GM12878 (cell line): ENCODE results near the gene PFN3. TPM values are rescaled to one million over a fixed set of nuclear protein-coding genes. Genes with fewer than 3 reads are reported as not detected.

Source experiments
- BACH1 ChIP-seq: fragments of 450-650 bp; IDR thresholded peaks from 2 replicates; pipeline ENCODE4 v1.6.1; 2017; ENCODE audit warnings: mild to moderate bottlenecking, borderline replicate concordance
- BMI1 ChIP-seq: fragments of 450-650 bp; IDR thresholded peaks from 2 replicates; pipeline ENCODE4 v1.6.1; 2016; ENCODE audit warnings: mild to moderate bottlenecking, moderate library complexity, borderline replicate concordance
- BRCA1 ChIP-seq: IDR thresholded peaks from 2 replicates; pipeline ENCODE4 v1.6.1; 2011; ENCODE audit warnings: low read depth, low read length, improper control_type of control experiment
- CBX5 ChIP-seq: sonication (generic); IDR thresholded peaks from 2 replicates; pipeline ENCODE4 v1.6.1; 2016; ENCODE audit warnings: low read depth, moderate library complexity, mild to moderate bottlenecking, inconsistent platforms
- CTCF ChIP-seq, 3 experiments: IDR thresholded peaks in 2 of 3; conservative IDR thresholded peaks in 1 of 3; 2 replicates each; pipeline ENCODE4 v1.5.1; 2011; ENCODE audit warnings: low read depth in 3 of 3, low read length in 3 of 3, mild to moderate bottlenecking in 3 of 3, control low read depth in 2 of 3, moderate library complexity in 2 of 3, inconsistent platforms in 1 of 3, mixed read lengths in 1 of 3; ENCODE audit not compliant: control insufficient read depth in 2 of 3, insufficient read depth in 1 of 3; ENCODE audit errors: extremely low read depth in 1 of 3
- DPF2 ChIP-seq: fragments of 450-650 bp; IDR thresholded peaks from 2 replicates; pipeline ENCODE4 v1.6.1; 2017; ENCODE audit warnings: mild to moderate bottlenecking
- EP300 ChIP-seq, 2 experiments: fragments of 150-350 bp in 1 of 2; IDR thresholded peaks; 2 replicates each; pipeline ENCODE4 v1.6.1; 2011 to 2012; ENCODE audit warnings: low read depth in 2 of 2, low read length in 2 of 2, borderline replicate concordance in 1 of 2, improper control_type of control experiment in 1 of 2, inconsistent platforms in 1 of 2; ENCODE audit not compliant: control insufficient read depth in 1 of 2
- GATAD2B ChIP-seq: fragments of 450-650 bp; conservative IDR thresholded peaks from 2 replicates; pipeline ENCODE4 v1.6.1; 2017; ENCODE audit warnings: low read depth, mild to moderate bottlenecking, moderate library complexity
- HDGF ChIP-seq: fragments of 450-650 bp; IDR thresholded peaks from 2 replicates; pipeline ENCODE4 v1.6.1; 2016; ENCODE audit warnings: antibody characterized with exemption
- IKZF1 ChIP-seq: fragments of 450-650 bp; conservative IDR thresholded peaks from 2 replicates; pipeline ENCODE4 v1.6.1; 2017; ENCODE audit warnings: antibody characterized with exemption, mild to moderate bottlenecking
- MAX ChIP-seq: IDR thresholded peaks from 2 replicates; pipeline ENCODE4 v1.6.1; 2012; ENCODE audit warnings: low read depth, low read length, improper control_type of control experiment
- PRDM15 ChIP-seq: fragments of 450-650 bp; formaldehyde crosslinking; IDR thresholded peaks from 2 replicates; pipeline ENCODE4 v1.4.0; 2020; ENCODE audit warnings: mild to moderate bottlenecking, moderate library complexity
- SPI1 ChIP-seq: IDR thresholded peaks from 2 replicates; pipeline ENCODE4 v1.6.1; 2011; ENCODE audit warnings: low read depth, mild to moderate bottlenecking, low read length, moderate library complexity, borderline replicate concordance; ENCODE audit not compliant: insufficient read depth
- SUZ12 ChIP-seq: fragments of 200-600 bp; sonication (generic); IDR thresholded peaks from one replicate; pipeline ENCODE4 v1.6.1; 2018; ENCODE audit warnings: antibody characterized with exemption, mild to moderate bottlenecking; ENCODE audit not compliant: unreplicated experiment
- TARDBP ChIP-seq: IDR thresholded peaks from 2 replicates; pipeline ENCODE4 v1.6.1; 2016; ENCODE audit warnings: borderline replicate concordance
- ZNF687 ChIP-seq: fragments of 450-650 bp; IDR thresholded peaks from 2 replicates; pipeline ENCODE4 v1.6.1; 2017; ENCODE audit warnings: mild to moderate bottlenecking, moderate library complexity
- ZSCAN29 ChIP-seq: fragments of 450-650 bp; IDR thresholded peaks from 2 replicates; pipeline ENCODE4 v1.6.1; 2017; ENCODE audit warnings: mild to moderate bottlenecking, moderate library complexity
- polyA plus RNA-seq, 11 experiments: library from polyadenylated mRNA; depleted of rRNA in 4 of 11; unstranded in 6 of 11; stranded (reverse) in 5 of 11; fragments of >200 nt; fragmentation: Nextera tagmentation in 4 of 11; fragmentation: Illumina TruSeq in 1 of 11; extraction: Ambion mirVana in 4 of 11; extraction: Trizol in 1 of 11; gene quantifications; 1 replicate in 1 of 11; 2 replicates in 10 of 11; pipeline versions ENCODE4 v1.2.1 to v1.2.3, GENCODE V29; 2011 to 2016; ENCODE audit warnings: inconsistent platforms in 2 of 11, missing spikeins in 2 of 11, low read depth in 1 of 11
- total RNA-seq, 4 experiments: library from RNA; depleted of rRNA in 3 of 4; stranded (reverse); fragments of >200 nt in 3 of 4; fragmentation: Illumina TruSeq in 1 of 4; extraction: Trizol in 1 of 4; gene quantifications; 2 replicates each; pipeline versions ENCODE4 v1.2.1 to v1.2.3, GENCODE V29; 2013 to 2021

PFN3 gene
- total and polyA plus RNA-seq, 10 of the 15 experiments (the other 5 are each of a cell fraction or from before 2014, with no cell fraction given): not detected

- TF ChIP-seq PRDM15 (no peak), GATAD2B (peak; percentile 70; the same call in 1 of the 2 replicates), EP300 (IDR thresholded peaks at IDR 0.05; ENCODE audit: borderline replicate concordance in 1 of 2, control insufficient read depth in 1 of 2, low read depth in 2 of 2, low read length in 2 of 2) (0 out of 4 replicates have a peak, but pooled peaks of 1 of the 2 experiments have one; percentile 15), ZNF687 (peak; percentile 21; the same call in 1 of the 2 replicates), IKZF1 (peak; percentile 75), CBX5 (no peak), ZSCAN29 (0 out of 2 replicates have a peak, but pooled peaks have one; percentile 34), BMI1 (no peak), CTCF (IDR thresholded peaks at IDR 0.05 in 2 of 3, conservative IDR thresholded peaks at IDR 0.05 in 1 of 3; ENCODE audit: control insufficient read depth in 2 of 3, extremely low read depth in 1 of 3, insufficient read depth in 1 of 3, low read depth in 3 of 3, low read length in 3 of 3) (peak in 1 of 3 experiments; percentile 26; a peak in 1 of 6 replicates), DPF2 (peak; percentile 82; the same call in 1 of the 2 replicates), TARDBP (peak; percentile 30; the same call in 1 of the 2 replicates), BACH1 (peak; percentile 87), MAX (0 out of 2 replicates have a peak, but pooled peaks have one; percentile 34), BRCA1 (no peak), SPI1 (no peak), SUZ12 (no peak), HDGF (peak; percentile 63; the same call in 1 of the 2 replicates)
Observed at GRCh38 chr5:177446200-177447065, 46.0 kb upstream of the PFN3 start, which contains the start of gene PRR7 (continued).
